HL-60 (cell line): ENCODE data around the gene FBLN5.

Experiments used
- DNase-seq, 2 experiments: peaks; one replicate each; pipeline ENCODE4 v3.0.0-alpha.2; 2010 to 2020; ENCODE audit warnings: low read depth in 1 of 2, low spot score in 1 of 2
- H3K27ac ChIP-seq: fragments of 250-450 bp; sonication (Bioruptor Pico); replicated peaks from 2 replicates; pipeline ENCODE4 v1.5.1; 2020; ENCODE audit warnings: mild to moderate bottlenecking, moderate library complexity
- H3K27me3 ChIP-seq: fragments of 250-450 bp; sonication (Bioruptor Pico); 2 replicates; pipeline ENCODE4 v1.5.1; 2021; ENCODE audit warnings: mild to moderate bottlenecking, moderate library complexity; ENCODE audit not compliant: insufficient read depth, poor library complexity, severe bottlenecking
- H3K4me3 ChIP-seq: replicated peaks from 2 replicates; pipeline ENCODE4 v1.5.1; 2011; ENCODE audit warnings: mild to moderate bottlenecking, control low read depth, low read length; ENCODE audit not compliant: insufficient read depth
- CTCF ChIP-seq: IDR thresholded peaks from one replicate; pipeline ENCODE4 v1.5.1; 2011; ENCODE audit warnings: low read length, control low read depth, inconsistent platforms; ENCODE audit not compliant: insufficient read depth
- GABPA ChIP-seq: IDR thresholded peaks from 2 replicates; pipeline ENCODE4 v1.6.1; 2012; ENCODE audit warnings: low read depth
- POLR2AphosphoS5 ChIP-seq: IDR thresholded peaks from 2 replicates; pipeline ENCODE4 v1.6.1; 2012; ENCODE audit warnings: low read depth
- SPI1 ChIP-seq: IDR thresholded peaks from 2 replicates; pipeline ENCODE4 v1.6.1; 2012; ENCODE audit warnings: low read depth, mild to moderate bottlenecking, borderline replicate concordance
- TF ChIP-seq, protein P1 (sequence below): IDR thresholded peaks from 2 replicates; pipeline ENCODE4 v1.6.1; 2012; ENCODE audit warnings: low read depth; ENCODE audit not compliant: insufficient replicate concordance

The FBLN5 gene

DNA sequence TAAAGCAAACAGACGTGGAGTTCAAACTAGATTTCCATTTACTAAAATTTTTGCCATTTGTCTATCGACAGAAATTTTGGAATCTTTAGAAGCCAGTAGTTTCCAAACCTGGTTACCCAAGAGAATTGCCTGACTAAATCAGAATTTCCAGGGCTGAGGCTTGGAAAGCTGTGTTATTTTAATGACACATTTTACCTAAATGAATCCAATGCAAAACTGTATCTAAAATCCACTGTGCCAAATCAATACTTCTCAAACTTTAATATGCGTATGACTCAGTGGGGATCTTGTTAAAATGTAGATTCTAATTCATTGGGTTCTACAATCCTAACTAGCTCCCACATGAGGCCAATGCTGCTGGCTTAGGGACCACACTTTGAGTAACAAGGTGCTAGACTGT is 45.2 kb downstream of the FBLN5 start:
- H3K27ac ChIP-seq, result no peak overlapping the region
- H3K4me3 ChIP-seq, result no peak overlapping the region
- DNase-seq, result no peak
- TF ChIP-seq POLR2AphosphoS5 (no peak), GABPA (no peak), SPI1 (no peak), CTCF (no peak)
- TF ChIP-seq, protein P1, sequence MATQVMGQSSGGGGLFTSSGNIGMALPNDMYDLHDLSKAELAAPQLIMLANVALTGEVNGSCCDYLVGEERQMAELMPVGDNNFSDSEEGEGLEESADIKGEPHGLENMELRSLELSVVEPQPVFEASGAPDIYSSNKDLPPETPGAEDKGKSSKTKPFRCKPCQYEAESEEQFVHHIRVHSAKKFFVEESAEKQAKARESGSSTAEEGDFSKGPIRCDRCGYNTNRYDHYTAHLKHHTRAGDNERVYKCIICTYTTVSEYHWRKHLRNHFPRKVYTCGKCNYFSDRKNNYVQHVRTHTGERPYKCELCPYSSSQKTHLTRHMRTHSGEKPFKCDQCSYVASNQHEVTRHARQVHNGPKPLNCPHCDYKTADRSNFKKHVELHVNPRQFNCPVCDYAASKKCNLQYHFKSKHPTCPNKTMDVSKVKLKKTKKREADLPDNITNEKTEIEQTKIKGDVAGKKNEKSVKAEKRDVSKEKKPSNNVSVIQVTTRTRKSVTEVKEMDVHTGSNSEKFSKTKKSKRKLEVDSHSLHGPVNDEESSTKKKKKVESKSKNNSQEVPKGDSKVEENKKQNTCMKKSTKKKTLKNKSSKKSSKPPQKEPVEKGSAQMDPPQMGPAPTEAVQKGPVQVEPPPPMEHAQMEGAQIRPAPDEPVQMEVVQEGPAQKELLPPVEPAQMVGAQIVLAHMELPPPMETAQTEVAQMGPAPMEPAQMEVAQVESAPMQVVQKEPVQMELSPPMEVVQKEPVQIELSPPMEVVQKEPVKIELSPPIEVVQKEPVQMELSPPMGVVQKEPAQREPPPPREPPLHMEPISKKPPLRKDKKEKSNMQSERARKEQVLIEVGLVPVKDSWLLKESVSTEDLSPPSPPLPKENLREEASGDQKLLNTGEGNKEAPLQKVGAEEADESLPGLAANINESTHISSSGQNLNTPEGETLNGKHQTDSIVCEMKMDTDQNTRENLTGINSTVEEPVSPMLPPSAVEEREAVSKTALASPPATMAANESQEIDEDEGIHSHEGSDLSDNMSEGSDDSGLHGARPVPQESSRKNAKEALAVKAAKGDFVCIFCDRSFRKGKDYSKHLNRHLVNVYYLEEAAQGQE, result no peak
- peaks cover 2% of the 10 kb centered on the region for H3K27me3 ChIP-seq

- TF ChIP-seq GABPA, result no peak
- TF ChIP-seq CTCF, result no peak
- TF ChIP-seq SPI1, result no peak
- TF ChIP-seq, protein P1, result no peak
- no peak for TF ChIP-seq POLR2AphosphoS5
- no peak for DNase-seq
- Histone ChIP-seq H3K27me3 (peaks cover 2% of the 10 kb centered on the region), H3K4me3 (no peak overlapping the region), H3K27ac (no peak overlapping the region)
These were observed 45.9 kb downstream of the FBLN5 start for GRCh38 chr14:91901449-91902226.

DNA sequence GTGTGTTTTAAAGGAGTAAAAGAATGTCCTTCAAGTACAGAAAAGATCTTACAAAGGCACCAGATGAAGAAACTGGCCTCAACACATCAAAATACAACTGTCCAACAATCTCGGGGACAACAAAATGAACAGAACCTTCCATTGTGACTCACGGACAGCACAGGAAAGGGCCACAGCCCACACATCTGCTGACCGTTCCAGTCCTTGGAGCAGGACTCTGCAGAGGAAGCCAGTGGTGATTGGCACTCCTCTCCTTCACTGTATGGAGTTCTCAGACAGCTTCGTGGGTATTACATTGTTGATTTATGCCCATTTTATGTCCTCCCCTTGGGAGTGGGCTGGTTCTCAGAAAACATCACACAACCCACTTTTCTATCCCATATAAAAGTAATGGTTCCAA is 47.7 kb downstream of the FBLN5 start:
- no peak for DNase-seq
- no peak for TF ChIP-seq CTCF
- no peak for TF ChIP-seq POLR2AphosphoS5
- TF ChIP-seq, protein P1, result no peak
- no peak for TF ChIP-seq GABPA
- TF ChIP-seq SPI1, result no peak
- H3K4me3 ChIP-seq, result no peak overlapping the region
- H3K27ac ChIP-seq, result no peak overlapping the region
- H3K27me3 ChIP-seq, result peaks cover 2% of the 10 kb centered on the region
